Skeletal muscle satellite cell (primary cell): ENCODE data around the gene CATSPERZ. TPM values are rescaled to one million over a fixed set of nuclear protein-coding genes. Genes with fewer than 3 reads are reported as not detected.

Experiments used
- small RNA-seq: library from RNA; depleted of rRNA; stranded (forward); fragments of <200 nt; gene quantifications from one replicate; pipeline ENCODE3, GENCODE V24; 2012

The CATSPERZ gene

Small RNAs within 50 kb of the gene (small RNA-seq; reads per million reads assigned to genes)
- gene MIR7155 (not detected), gene RF00019 (not detected)
